Thyroid gland (tissue), 4 donors: Measurements from ENCODE around the gene TRAF6. TPM values are rescaled to one million over a fixed set of nuclear protein-coding genes. Genes with fewer than 3 reads are reported as not detected.
A peak's percentile ranks its signal among the peaks of the same experiment; 100 is the strongest.
"Not testable (repeated sequence)": the region's sequence is repeated elsewhere in the genome, so short reads cannot be mapped to it uniquely, and the experiment has no call there.

ENCODE experiments used
- DNase-seq, 2 donors: peaks; one replicate each; pipeline ENCODE4 v3.0.0-alpha.2; 2019
- H3K27ac ChIP-seq, 3 donors: fragments of 200-600 bp; sonication (generic); 1 replicate in 2 of 3; 2 replicates in 1 of 3; pipeline ENCODE4 v1.5.1; 2016 to 2019; ENCODE audit warnings: mild to moderate bottlenecking in 1 of 3, moderate library complexity in 1 of 3
- H3K27me3 ChIP-seq: fragments of 200-600 bp; sonication (generic); one replicate; pipeline ENCODE4 v1.5.1; 2019
- H3K36me3 ChIP-seq, 2 donors: fragments of 200-600 bp; sonication (generic); one replicate each; pipeline ENCODE4 v1.5.1; 2016 to 2019
- H3K4me1 ChIP-seq, 2 donors: fragments of 200-600 bp; sonication (generic); one replicate each; pipeline ENCODE4 v1.5.1; 2017 to 2019
- H3K4me3 ChIP-seq, 3 donors: fragments of 200-600 bp; sonication (generic); replicated peaks in 1 of 3; 1 replicate in 2 of 3; 2 replicates in 1 of 3; pipeline ENCODE4 v1.5.1; 2016; ENCODE audit warnings: mild to moderate bottlenecking in 1 of 3
- H3K9me3 ChIP-seq: fragments of 200-600 bp; sonication (generic); one replicate; pipeline ENCODE4 v1.5.1; 2017
- CTCF ChIP-seq, 6 experiments: fragments of 200-600 bp in 3 of 6; fragments of 450-650 bp in 3 of 6; sonication (generic) in 3 of 6; IDR thresholded peaks; one replicate each; pipeline ENCODE4 v1.5.1; 2016 to 2019; ENCODE audit warnings: antibody characterized with exemption in 6 of 6, mild to moderate bottlenecking in 2 of 6, inconsistent platforms in 1 of 6, moderate library complexity in 1 of 6
- POLR2A ChIP-seq, 2 donors: fragments of 450-650 bp; IDR thresholded peaks; one replicate each; pipeline ENCODE4 v1.6.1; 2017; ENCODE audit warnings: antibody characterized with exemption in 2 of 2, mild to moderate bottlenecking in 2 of 2, moderate library complexity in 1 of 2
- WGBS, 2 donors: methylation state at CpG; one replicate each; pipeline ENCODE4 v1.1.5; 2017; 5-methylcytosine and 5-hydroxymethylcytosine counted together
- intact Hi-C: fragments of 100-400 bp; cut with DNase I; formaldehyde crosslinking; loops from one replicate; pipeline ENCODE4 v1.15.1; 2023
- total RNA-seq, 4 donors: library from RNA; depleted of rRNA; stranded (reverse); fragments of >200 nt; gene quantifications; one replicate each; pipeline ENCODE4 v1.2.3, GENCODE V29; 2016

Gene TRAF6
- total RNA-seq, 4 donors from 2014 or later, result 16.0 to 30.5 (median 20.9) TPM

GRCh38 chr11:36512016-36512415 lies 1.9 kb upstream of the TRAF6 start:
- Histone ChIP-seq H3K4me1 (peaks cover 0 to 4% of the 10 kb centered on the region in 2 donors), H3K4me3 (no peak overlapping the region), H3K36me3 (no peaks in the 10 kb centered on the region), H3K9me3 (no peaks in the 10 kb centered on the region), H3K27ac (no peak overlapping the region), H3K27me3 (no peaks in the 10 kb centered on the region)
- no peak for DNase-seq
- WGBS, 2 donors, result 58 to 60% methylated on average over 5 of the region's 5 CpGs
- TF ChIP-seq POLR2A (IDR thresholded peaks at IDR 0.05), result no peak
- TF ChIP-seq CTCF (IDR thresholded peaks at IDR 0.05), result no peak
- intact Hi-C loops, result no loop called here

- H3K4me3 ChIP-seq, H3K9me3 ChIP-seq, H3K36me3 ChIP-seq, DNase-seq, H3K27ac ChIP-seq, H3K4me1 ChIP-seq, intact Hi-C loops, H3K27me3 ChIP-seq: not testable (repeated sequence)
- WGBS, 2 donors, result 89 to 92% methylated on average over 2 of the region's 2 CpGs
These were observed 990 bp upstream of the TRAF6 start for GRCh38 chr11:36511062-36511461.

DNA sequence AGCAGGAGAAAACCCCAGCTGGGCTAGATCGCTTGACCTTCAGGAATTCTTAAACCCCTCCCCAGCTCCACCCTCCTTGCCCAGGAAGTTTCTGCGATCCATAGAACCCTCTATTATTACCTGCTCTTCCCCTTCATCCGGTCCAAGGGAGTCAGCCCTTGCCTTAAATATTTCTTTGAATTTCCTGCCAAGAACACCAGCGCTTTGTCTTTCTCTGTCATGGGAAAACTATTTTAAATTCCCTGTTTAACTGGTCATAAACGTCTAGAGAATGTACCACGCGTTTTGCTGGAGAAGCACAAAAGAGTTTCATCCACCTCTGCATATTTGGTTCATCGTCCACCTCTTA lies 496 bp upstream of the TRAF6 start:
- no peak for DNase-seq
- no peak for TF ChIP-seq CTCF (IDR thresholded peaks at IDR 0.05)
- TF ChIP-seq POLR2A (IDR thresholded peaks at IDR 0.05), result no peak
- H3K36me3 ChIP-seq, result no peaks in the 10 kb centered on the region
- no peaks in the 10 kb centered on the region for H3K9me3 ChIP-seq
- peak overlapping the region; percentile 76 to 93 (median 79) for H3K27ac ChIP-seq
- intact Hi-C loops, result no loop called here
- 18 to 20% methylated on average over 8 of the region's 8 CpGs for WGBS, 2 donors
- H3K4me3 ChIP-seq, result peak overlapping the region; percentile 66 to 99 (median 83)
- H3K4me1 ChIP-seq, result peaks cover 4% of the 10 kb centered on the region in 2 donors
- H3K27me3 ChIP-seq, result no peaks in the 10 kb centered on the region

DNA sequence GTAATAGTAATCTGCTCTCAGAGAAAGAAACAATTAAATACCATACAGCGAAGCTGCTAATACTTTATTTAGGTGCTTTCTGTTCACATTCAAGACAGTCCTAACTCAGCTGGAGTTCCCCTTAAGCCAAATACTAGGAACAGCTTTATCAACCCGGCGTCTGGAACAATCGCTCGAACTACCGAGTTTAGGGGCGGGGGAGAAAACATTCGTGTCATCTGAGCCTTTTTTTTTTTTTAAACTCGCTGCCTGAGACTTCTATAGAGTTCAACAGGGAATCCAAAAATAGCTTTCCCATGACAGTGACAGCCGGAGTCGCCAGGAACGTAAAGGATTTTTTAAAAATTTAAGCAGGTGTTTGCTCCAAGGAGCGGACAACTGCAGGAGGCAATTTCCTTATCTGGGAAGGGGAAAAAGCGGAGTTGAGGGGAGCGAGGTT lies 852 bp downstream of the TRAF6 start:
- peak overlapping the region; percentile 76 to 93 (median 79) for H3K27ac ChIP-seq
- intact Hi-C loops, result no loop called here
- WGBS, 2 donors, result 1% methylated on average over 15 of the region's 15 CpGs
- TF ChIP-seq POLR2A (IDR thresholded peaks at IDR 0.05) (no peak), CTCF (IDR thresholded peaks at IDR 0.05) (no peak)
- no peaks in the 10 kb centered on the region for H3K27me3 ChIP-seq
- DNase-seq, result peak in 1 of 2 donors; percentile 13
- no peaks in the 10 kb centered on the region for H3K36me3 ChIP-seq
- peaks cover 4% of the 10 kb centered on the region in 2 donors for H3K4me1 ChIP-seq
- peak overlapping the region; percentile 66 to 99 (median 83) for H3K4me3 ChIP-seq
- no peaks in the 10 kb centered on the region for H3K9me3 ChIP-seq

DNA sequence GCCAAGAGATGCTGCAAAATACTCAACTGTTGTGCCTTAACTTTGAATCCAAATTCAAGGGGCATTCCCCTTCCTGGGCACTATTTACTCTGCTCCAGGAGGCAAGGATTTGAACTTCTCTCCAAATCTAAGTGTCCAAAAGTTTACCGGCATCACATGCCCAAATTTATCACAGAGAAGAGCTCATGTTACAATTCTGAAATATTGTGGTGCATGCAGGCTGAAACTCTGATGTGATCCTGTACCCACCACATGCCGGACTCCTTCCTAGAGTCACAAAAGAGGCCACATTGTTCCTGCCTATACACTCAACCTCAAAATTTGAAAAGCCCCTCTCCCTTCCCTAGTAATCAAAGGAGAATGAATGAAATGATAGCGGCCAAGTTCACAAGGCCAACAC lies 1.3 kb downstream of the TRAF6 start:
- H3K27ac ChIP-seq, result peak overlapping the region in 2 of 3 donors; percentile 76 to 93
- TF ChIP-seq POLR2A (IDR thresholded peaks at IDR 0.05) (no peak), CTCF (IDR thresholded peaks at IDR 0.05) (no peak)
- intact Hi-C loops, result no loop called here
- H3K4me3 ChIP-seq, result peak overlapping the region; percentile 66 to 99 (median 83)
- DNase-seq, result no peak
- H3K27me3 ChIP-seq, result no peaks in the 10 kb centered on the region
- no peaks in the 10 kb centered on the region for H3K36me3 ChIP-seq
- H3K9me3 ChIP-seq, result no peaks in the 10 kb centered on the region
- WGBS, 2 donors, result 21 to 35% methylated on average over 3 of the region's 3 CpGs
- peaks cover 4% of the 10 kb centered on the region in 2 donors for H3K4me1 ChIP-seq
